H1 (cell line): ENCODE measurements around the gene DAB2IP. TPM values are rescaled to one million over a fixed set of nuclear protein-coding genes. Genes with fewer than 3 reads are reported as not detected.

Experiments
- JUND ChIP-seq: IDR thresholded peaks from 2 replicates; pipeline ENCODE4 v1.6.1; 2011; ENCODE audit warnings: mild to moderate bottlenecking, improper control_type of control experiment, low read length
- KDM1A ChIP-seq: fragments of 200-600, 300-600 bp; sonication (generic); IDR thresholded peaks from 2 replicates; pipeline ENCODE4 v1.7.1; 2016; ENCODE audit warnings: mild to moderate bottlenecking, low read length, borderline replicate concordance
- TEAD4 ChIP-seq: IDR thresholded peaks from 2 replicates; pipeline ENCODE4 v1.6.1; 2012; ENCODE audit warnings: low read depth, low read length, inconsistent platforms, mixed read lengths
- YY1 ChIP-seq: IDR thresholded peaks from 2 replicates; pipeline ENCODE4 v1.6.1; 2011; ENCODE audit warnings: low read depth, mild to moderate bottlenecking, low read length
- polyA plus RNA-seq, 7 experiments: library from polyadenylated mRNA; depleted of rRNA in 3 of 7; stranded (reverse) in 5 of 7; unstranded in 2 of 7; fragments of >200 nt in 5 of 7; fragments of 200-250 nt in 2 of 7; gene quantifications; 1 replicate in 5 of 7; 2 replicates in 1 of 7; 4 replicates in 1 of 7; pipeline versions ENCODE4 v1.2.1 to v1.2.3, GENCODE V29; 2011 to 2013; ENCODE audit warnings: missing spikeins in 2 of 7, mixed read lengths in 2 of 7
- total RNA-seq: library from RNA; stranded (reverse); fragmentation: NEBNext Ultra II Directional; extraction: Animal tissue kit (Norgen Biotek cat#: 25700); gene quantifications from 2 replicates; pipeline ENCODE4 v1.2.1, GENCODE V29; 2021
- TF ChIP-seq, protein P1 (sequence below): fragments of 300-600 bp; sonication (generic); IDR thresholded peaks from 2 replicates; pipeline ENCODE4 v1.7.1; 2012; ENCODE audit warnings: low read length, moderate library complexity, mild to moderate bottlenecking, inconsistent platforms; ENCODE audit not compliant: insufficient replicate concordance

DAB2IP gene
- total and polyA plus RNA-seq, 2 of the 8 experiments (the other 6 are each of a cell fraction or from before 2014, with no cell fraction given) = 19.7 to 39.5 TPM

DNA sequence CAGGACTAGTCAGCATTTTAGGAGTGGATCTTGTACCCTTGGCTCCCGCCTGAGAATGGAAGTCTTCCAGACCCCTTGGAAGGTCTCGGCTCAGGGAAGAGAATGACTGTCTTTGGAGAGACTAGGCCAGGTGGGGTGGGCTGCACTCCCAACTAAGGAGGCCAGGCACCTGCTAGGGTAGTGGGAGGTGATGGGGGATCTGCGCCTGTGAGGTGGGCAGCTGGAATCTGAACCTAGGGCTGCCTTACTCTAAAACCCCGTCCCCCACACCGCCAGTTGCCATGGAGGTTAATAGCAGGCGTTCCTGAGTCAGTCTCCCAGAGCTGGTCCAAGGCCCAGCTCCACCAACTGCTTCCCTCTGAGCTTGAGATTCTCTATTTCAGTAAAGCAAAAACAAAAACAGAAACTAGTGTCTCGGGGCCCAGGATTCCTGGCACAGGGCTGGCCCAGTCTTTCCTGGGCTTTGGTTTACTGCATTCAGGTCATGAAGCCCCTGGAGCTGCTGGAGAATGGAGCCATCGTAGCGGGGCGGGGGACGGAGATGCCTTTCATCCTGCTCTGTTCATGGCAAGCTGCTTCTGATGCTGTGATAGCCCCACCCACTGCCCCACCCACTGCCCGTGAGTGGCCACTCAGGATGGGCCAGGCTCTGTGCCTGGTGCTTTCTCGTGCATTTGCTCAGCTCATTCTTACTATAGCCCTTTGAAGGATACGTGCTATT, 57.5 kb downstream of the DAB2IP start (continued):
- TF ChIP-seq, protein P1, sequence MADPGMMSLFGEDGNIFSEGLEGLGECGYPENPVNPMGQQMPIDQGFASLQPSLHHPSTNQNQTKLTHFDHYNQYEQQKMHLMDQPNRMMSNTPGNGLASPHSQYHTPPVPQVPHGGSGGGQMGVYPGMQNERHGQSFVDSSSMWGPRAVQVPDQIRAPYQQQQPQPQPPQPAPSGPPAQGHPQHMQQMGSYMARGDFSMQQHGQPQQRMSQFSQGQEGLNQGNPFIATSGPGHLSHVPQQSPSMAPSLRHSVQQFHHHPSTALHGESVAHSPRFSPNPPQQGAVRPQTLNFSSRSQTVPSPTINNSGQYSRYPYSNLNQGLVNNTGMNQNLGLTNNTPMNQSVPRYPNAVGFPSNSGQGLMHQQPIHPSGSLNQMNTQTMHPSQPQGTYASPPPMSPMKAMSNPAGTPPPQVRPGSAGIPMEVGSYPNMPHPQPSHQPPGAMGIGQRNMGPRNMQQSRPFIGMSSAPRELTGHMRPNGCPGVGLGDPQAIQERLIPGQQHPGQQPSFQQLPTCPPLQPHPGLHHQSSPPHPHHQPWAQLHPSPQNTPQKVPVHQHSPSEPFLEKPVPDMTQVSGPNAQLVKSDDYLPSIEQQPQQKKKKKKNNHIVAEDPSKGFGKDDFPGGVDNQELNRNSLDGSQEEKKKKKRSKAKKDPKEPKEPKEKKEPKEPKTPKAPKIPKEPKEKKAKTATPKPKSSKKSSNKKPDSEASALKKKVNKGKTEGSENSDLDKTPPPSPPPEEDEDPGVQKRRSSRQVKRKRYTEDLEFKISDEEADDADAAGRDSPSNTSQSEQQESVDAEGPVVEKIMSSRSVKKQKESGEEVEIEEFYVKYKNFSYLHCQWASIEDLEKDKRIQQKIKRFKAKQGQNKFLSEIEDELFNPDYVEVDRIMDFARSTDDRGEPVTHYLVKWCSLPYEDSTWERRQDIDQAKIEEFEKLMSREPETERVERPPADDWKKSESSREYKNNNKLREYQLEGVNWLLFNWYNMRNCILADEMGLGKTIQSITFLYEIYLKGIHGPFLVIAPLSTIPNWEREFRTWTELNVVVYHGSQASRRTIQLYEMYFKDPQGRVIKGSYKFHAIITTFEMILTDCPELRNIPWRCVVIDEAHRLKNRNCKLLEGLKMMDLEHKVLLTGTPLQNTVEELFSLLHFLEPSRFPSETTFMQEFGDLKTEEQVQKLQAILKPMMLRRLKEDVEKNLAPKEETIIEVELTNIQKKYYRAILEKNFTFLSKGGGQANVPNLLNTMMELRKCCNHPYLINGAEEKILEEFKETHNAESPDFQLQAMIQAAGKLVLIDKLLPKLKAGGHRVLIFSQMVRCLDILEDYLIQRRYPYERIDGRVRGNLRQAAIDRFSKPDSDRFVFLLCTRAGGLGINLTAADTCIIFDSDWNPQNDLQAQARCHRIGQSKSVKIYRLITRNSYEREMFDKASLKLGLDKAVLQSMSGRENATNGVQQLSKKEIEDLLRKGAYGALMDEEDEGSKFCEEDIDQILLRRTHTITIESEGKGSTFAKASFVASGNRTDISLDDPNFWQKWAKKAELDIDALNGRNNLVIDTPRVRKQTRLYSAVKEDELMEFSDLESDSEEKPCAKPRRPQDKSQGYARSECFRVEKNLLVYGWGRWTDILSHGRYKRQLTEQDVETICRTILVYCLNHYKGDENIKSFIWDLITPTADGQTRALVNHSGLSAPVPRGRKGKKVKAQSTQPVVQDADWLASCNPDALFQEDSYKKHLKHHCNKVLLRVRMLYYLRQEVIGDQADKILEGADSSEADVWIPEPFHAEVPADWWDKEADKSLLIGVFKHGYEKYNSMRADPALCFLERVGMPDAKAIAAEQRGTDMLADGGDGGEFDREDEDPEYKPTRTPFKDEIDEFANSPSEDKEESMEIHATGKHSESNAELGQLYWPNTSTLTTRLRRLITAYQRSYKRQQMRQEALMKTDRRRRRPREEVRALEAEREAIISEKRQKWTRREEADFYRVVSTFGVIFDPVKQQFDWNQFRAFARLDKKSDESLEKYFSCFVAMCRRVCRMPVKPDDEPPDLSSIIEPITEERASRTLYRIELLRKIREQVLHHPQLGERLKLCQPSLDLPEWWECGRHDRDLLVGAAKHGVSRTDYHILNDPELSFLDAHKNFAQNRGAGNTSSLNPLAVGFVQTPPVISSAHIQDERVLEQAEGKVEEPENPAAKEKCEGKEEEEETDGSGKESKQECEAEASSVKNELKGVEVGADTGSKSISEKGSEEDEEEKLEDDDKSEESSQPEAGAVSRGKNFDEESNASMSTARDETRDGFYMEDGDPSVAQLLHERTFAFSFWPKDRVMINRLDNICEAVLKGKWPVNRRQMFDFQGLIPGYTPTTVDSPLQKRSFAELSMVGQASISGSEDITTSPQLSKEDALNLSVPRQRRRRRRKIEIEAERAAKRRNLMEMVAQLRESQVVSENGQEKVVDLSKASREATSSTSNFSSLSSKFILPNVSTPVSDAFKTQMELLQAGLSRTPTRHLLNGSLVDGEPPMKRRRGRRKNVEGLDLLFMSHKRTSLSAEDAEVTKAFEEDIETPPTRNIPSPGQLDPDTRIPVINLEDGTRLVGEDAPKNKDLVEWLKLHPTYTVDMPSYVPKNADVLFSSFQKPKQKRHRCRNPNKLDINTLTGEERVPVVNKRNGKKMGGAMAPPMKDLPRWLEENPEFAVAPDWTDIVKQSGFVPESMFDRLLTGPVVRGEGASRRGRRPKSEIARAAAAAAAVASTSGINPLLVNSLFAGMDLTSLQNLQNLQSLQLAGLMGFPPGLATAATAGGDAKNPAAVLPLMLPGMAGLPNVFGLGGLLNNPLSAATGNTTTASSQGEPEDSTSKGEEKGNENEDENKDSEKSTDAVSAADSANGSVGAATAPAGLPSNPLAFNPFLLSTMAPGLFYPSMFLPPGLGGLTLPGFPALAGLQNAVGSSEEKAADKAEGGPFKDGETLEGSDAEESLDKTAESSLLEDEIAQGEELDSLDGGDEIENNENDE = no peak
- no peak for TF ChIP-seq KDM1A
- no peak for TF ChIP-seq TEAD4
- no peak for TF ChIP-seq YY1
- TF ChIP-seq JUND = no peak
